GM21390 (cell line): ENCODE measurements around the gene MOCOS.

Experiments used
- ATAC-seq: cut with Tn5 transposase; IDR thresholded peaks from one replicate; pipeline ENCODE4 v1.9.1; 2021; ENCODE audit not compliant: unreplicated experiment

Gene MOCOS

GRCh38 chr18:36302676-36303075, 115.4 kb downstream of the MOCOS start:
- no peak for ATAC-seq

GRCh38 chr18:36303211-36303844, 116.0 kb downstream of the MOCOS start:
- no peak for ATAC-seq

- ATAC-seq: no peak
Observed at GRCh38 chr18:36304723-36305122, 117.4 kb downstream of the MOCOS start.

- no peak for ATAC-seq
Observed at GRCh38 chr18:36305375-36305774, 118.1 kb downstream of the MOCOS start.

GRCh38 chr18:36307513-36307912, 120.2 kb downstream of the MOCOS start:
- no peak for ATAC-seq

GRCh38 chr18:36308711-36309435, 121.6 kb downstream of the MOCOS start:
- no peak for ATAC-seq

- no peak for ATAC-seq
Observed at GRCh38 chr18:36309436-36310391, 122.4 kb downstream of the MOCOS start.

- no peak for ATAC-seq
Observed at GRCh38 chr18:36311026-36311570, 123.8 kb downstream of the MOCOS start.

GRCh38 chr18:36312806-36313395, 125.6 kb downstream of the MOCOS start:
- no peak for ATAC-seq

- ATAC-seq: no peak
Observed at GRCh38 chr18:36314098-36314497, 126.8 kb downstream of the MOCOS start.

GRCh38 chr18:36314754-36315153, 127.5 kb downstream of the MOCOS start:
- ATAC-seq: no peak

- no peak for ATAC-seq
Observed at GRCh38 chr18:36315736-36316135, 128.4 kb downstream of the MOCOS start.

- no peak for ATAC-seq
Observed at GRCh38 chr18:36316246-36316645, 128.9 kb downstream of the MOCOS start.
